CD8-positive, alpha-beta memory T cell (primary cell): ENCODE measurements around the gene PTPRT. TPM values are rescaled to one million over a fixed set of nuclear protein-coding genes. Genes with fewer than 3 reads are reported as not detected.

Experiments
- CTCF ChIA-PET: fragments of 350-600 bp; sonication (Branson Sonifier 250); formaldehyde crosslinking; loops from one replicate; lab custom pipeline; 2021; ENCODE audit warnings: antibody characterized with exemption; lab: Charles Lee
- POLR2A ChIA-PET: fragments of 350-600 bp; sonication (Branson Sonifier 250); formaldehyde crosslinking; loops from one replicate; lab custom pipeline; 2021; ENCODE audit warnings: antibody characterized with exemption; lab: Charles Lee
- DNase-seq, 5 donors: peaks; one replicate each; pipeline versions ENCODE4 v3.0.0 to v3.0.0-alpha.2; 2020 to 2022; ENCODE audit warnings: mixed read lengths in 1 of 5
- H3K27ac ChIP-seq: one replicate; pipeline ENCODE4 v1.7.0; 2013; ENCODE audit warnings: low read depth, mild to moderate bottlenecking, low read length, moderate library complexity
- H3K27me3 ChIP-seq: 2 replicates; pipeline ENCODE4 v1.7.0; 2013; ENCODE audit warnings: low read length, mild to moderate bottlenecking; ENCODE audit not compliant: insufficient read depth, poor library complexity, severe bottlenecking
- H3K36me3 ChIP-seq: 2 replicates; pipeline ENCODE4 v1.7.0; 2013; ENCODE audit warnings: mild to moderate bottlenecking, low read length, moderate library complexity; ENCODE audit not compliant: insufficient read depth
- H3K4me1 ChIP-seq: 2 replicates; pipeline ENCODE4 v1.7.0; 2013; ENCODE audit warnings: mild to moderate bottlenecking, low read length, moderate library complexity; ENCODE audit not compliant: insufficient read depth
- H3K4me3 ChIP-seq: 2 replicates; pipeline ENCODE4 v1.7.0; 2013; ENCODE audit warnings: mild to moderate bottlenecking, low read length
- H3K9me3 ChIP-seq: 2 replicates; pipeline ENCODE4 v1.7.0; 2013; ENCODE audit warnings: mild to moderate bottlenecking, low read length
- H3K27ac Mint-ChIP-seq, 8 donors: one replicate each; pipeline ENCODE4 v1.8.0; 2020 to 2021; ENCODE audit warnings: mixed read lengths in 8 of 8, mild to moderate bottlenecking in 6 of 8, inconsistent platforms in 3 of 8, moderate library complexity in 3 of 8
- H3K27me3 Mint-ChIP-seq, 2 donors: one replicate each; pipeline ENCODE4 v1.8.0; 2020 to 2021; ENCODE audit warnings: mixed read lengths in 2 of 2, mild to moderate bottlenecking in 1 of 2, moderate library complexity in 1 of 2
- H3K36me3 Mint-ChIP-seq, 3 donors: one replicate each; pipeline ENCODE4 v1.8.0; 2020 to 2021; ENCODE audit warnings: mixed read lengths in 3 of 3, inconsistent platforms in 1 of 3, mild to moderate bottlenecking in 1 of 3
- H3K4me1 Mint-ChIP-seq, 3 donors: one replicate each; pipeline ENCODE4 v1.8.0; 2020 to 2021; ENCODE audit warnings: mixed read lengths in 3 of 3, inconsistent platforms in 1 of 3, mild to moderate bottlenecking in 1 of 3
- H3K4me3 Mint-ChIP-seq, 7 donors: one replicate each; pipeline ENCODE4 v1.8.0; 2020 to 2021; ENCODE audit warnings: mixed read lengths in 7 of 7, mild to moderate bottlenecking in 6 of 7, moderate library complexity in 4 of 7, inconsistent platforms in 2 of 7
- H3K9me3 Mint-ChIP-seq, 5 donors: one replicate each; pipeline ENCODE4 v1.8.0; 2020 to 2022; ENCODE audit warnings: mixed read lengths in 5 of 5, mild to moderate bottlenecking in 3 of 5, moderate library complexity in 2 of 5, inconsistent platforms in 1 of 5
- polyA plus RNA-seq: library from polyadenylated mRNA; unstranded; fragments of 300-500 nt; fragmentation: Illumina TruSeq; gene quantifications from one replicate; pipeline ENCODE4 v1.2.3, GENCODE V29; 2021
- total RNA-seq, 2 experiments: library from RNA; stranded (reverse); gene quantifications; one replicate each; pipeline ENCODE4 v1.2.3, GENCODE V29; 2021

The PTPRT gene
- total and polyA plus RNA-seq, 3 experiments from 2014 or later, result not detected

- Histone ChIP-seq H3K4me3 (no peak overlapping the region), H3K9me3 (no peaks in the 10 kb centered on the region), H3K4me1 (no peaks in the 10 kb centered on the region), H3K36me3 (no peaks in the 10 kb centered on the region), H3K27me3 (no peaks in the 10 kb centered on the region), H3K27ac (no peak overlapping the region)
- ChIA-PET POLR2A (no interaction called here), CTCF (no interaction called here)
- H3K4me1 Mint-ChIP-seq, result no peaks in the 10 kb centered on the region
- no peaks in the 10 kb centered on the region for H3K36me3 Mint-ChIP-seq
- peaks cover 0 to 12% (median 9%) of the 10 kb centered on the region in 5 donors for H3K9me3 Mint-ChIP-seq
- peaks cover 3 to 7% of the 10 kb centered on the region in 2 donors for H3K27me3 Mint-ChIP-seq
- no peak overlapping the region for H3K27ac Mint-ChIP-seq
- H3K4me3 Mint-ChIP-seq, result no peak overlapping the region
- no peak for DNase-seq
These were observed 93.4 kb downstream of the PTPRT start for GRCh38 chr20:43096126-43096930.

DNA sequence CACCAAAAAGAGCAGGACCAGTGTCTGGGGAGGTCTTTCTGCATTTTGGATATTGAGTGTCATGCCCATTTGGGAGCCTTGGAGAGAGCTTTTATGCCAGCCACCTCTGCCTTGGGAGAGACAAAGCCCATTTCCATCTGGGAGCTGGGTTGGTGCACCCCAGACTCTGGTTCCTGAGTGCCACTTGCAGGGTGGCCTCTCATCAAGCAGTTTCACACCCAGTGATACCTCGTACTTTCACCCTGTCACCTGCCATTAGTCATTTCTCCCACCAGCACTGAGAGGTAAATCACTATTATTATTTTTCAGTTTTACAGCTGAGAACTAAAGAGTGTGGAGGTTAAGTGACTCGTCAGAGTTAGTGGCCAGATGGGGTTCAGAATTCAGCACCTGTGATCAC lies 94.7 kb downstream of the PTPRT start:
- Mint-ChIP-seq H3K36me3 (no peaks in the 10 kb centered on the region), H3K27ac (no peak overlapping the region), H3K27me3 (peaks cover 3 to 7% of the 10 kb centered on the region in 2 donors), H3K4me1 (no peaks in the 10 kb centered on the region), H3K9me3 (peaks cover 0 to 12% (median 11%) of the 10 kb centered on the region in 5 donors), H3K4me3 (no peak overlapping the region)
- ChIA-PET CTCF (no interaction called here), POLR2A (no interaction called here)
- no peak for DNase-seq
- Histone ChIP-seq H3K4me1 (no peaks in the 10 kb centered on the region), H3K9me3 (no peaks in the 10 kb centered on the region), H3K27ac (no peak overlapping the region), H3K4me3 (no peak overlapping the region), H3K27me3 (no peaks in the 10 kb centered on the region), H3K36me3 (no peaks in the 10 kb centered on the region)

- Mint-ChIP-seq H3K4me1 (no peaks in the 10 kb centered on the region), H3K36me3 (no peaks in the 10 kb centered on the region), H3K9me3 (peaks cover 0 to 12% (median 9%) of the 10 kb centered on the region in 5 donors), H3K27me3 (peaks cover 0 to 3% of the 10 kb centered on the region in 2 donors), H3K4me3 (no peak overlapping the region), H3K27ac (no peak overlapping the region)
- no peaks in the 10 kb centered on the region for H3K9me3 ChIP-seq
- H3K27ac ChIP-seq, result no peak overlapping the region
- H3K27me3 ChIP-seq, result no peaks in the 10 kb centered on the region
- H3K4me3 ChIP-seq, result no peak overlapping the region
- ChIA-PET POLR2A (no interaction called here), CTCF (no interaction called here)
- H3K36me3 ChIP-seq, result no peaks in the 10 kb centered on the region
- H3K4me1 ChIP-seq, result no peaks in the 10 kb centered on the region
- no peak for DNase-seq
These were observed 97.2 kb downstream of the PTPRT start for GRCh38 chr20:43092386-43093088.

- Mint-ChIP-seq H3K4me3 (no peak overlapping the region), H3K27ac (no peak overlapping the region), H3K36me3 (no peaks in the 10 kb centered on the region), H3K27me3 (no peaks in the 10 kb centered on the region), H3K4me1 (no peaks in the 10 kb centered on the region), H3K9me3 (peaks cover 0 to 11% (median 6%) of the 10 kb centered on the region in 5 donors)
- no peak overlapping the region for H3K4me3 ChIP-seq
- no peak for DNase-seq
- ChIA-PET CTCF (no interaction called here), POLR2A (no interaction called here)
- no peaks in the 10 kb centered on the region for H3K36me3 ChIP-seq
- no peaks in the 10 kb centered on the region for H3K4me1 ChIP-seq
- no peaks in the 10 kb centered on the region for H3K27me3 ChIP-seq
- no peak overlapping the region for H3K27ac ChIP-seq
- no peaks in the 10 kb centered on the region for H3K9me3 ChIP-seq
These were observed 121.2 kb downstream of the PTPRT start for GRCh38 chr20:43068482-43068881.

DNA sequence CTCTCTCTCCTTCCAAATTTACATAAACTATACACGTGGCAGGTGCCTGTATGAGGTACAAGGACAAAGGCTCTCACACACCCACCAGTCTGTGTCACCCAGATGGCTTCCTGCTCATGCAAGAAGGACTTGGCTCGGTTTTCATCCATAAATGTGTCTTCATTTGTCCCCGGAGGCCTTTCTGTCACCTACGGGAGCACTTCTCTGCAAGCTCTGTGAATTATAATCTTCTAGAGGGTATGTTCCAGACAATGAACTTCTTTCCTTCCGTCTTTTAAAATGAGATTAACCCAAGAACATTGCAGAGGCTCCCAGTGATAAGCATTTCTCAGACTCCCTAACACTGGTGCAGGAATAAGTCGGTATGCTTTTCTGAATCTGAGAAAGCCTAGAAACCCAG lies 123.6 kb downstream of the PTPRT start:
- Histone ChIP-seq H3K9me3 (no peaks in the 10 kb centered on the region), H3K27ac (no peak overlapping the region), H3K4me1 (no peaks in the 10 kb centered on the region), H3K4me3 (no peak overlapping the region), H3K36me3 (no peaks in the 10 kb centered on the region), H3K27me3 (no peaks in the 10 kb centered on the region)
- H3K9me3 Mint-ChIP-seq, result peaks cover 0 to 11% (median 8%) of the 10 kb centered on the region in 5 donors
- H3K27ac Mint-ChIP-seq, result no peak overlapping the region
- POLR2A ChIA-PET, result no interaction called here
- CTCF ChIA-PET, result no interaction called here
- peaks cover 0 to 1% of the 10 kb centered on the region in 2 donors for H3K27me3 Mint-ChIP-seq
- no peaks in the 10 kb centered on the region for H3K4me1 Mint-ChIP-seq
- DNase-seq, result no peak
- no peaks in the 10 kb centered on the region for H3K36me3 Mint-ChIP-seq
- H3K4me3 Mint-ChIP-seq, result no peak overlapping the region

DNA sequence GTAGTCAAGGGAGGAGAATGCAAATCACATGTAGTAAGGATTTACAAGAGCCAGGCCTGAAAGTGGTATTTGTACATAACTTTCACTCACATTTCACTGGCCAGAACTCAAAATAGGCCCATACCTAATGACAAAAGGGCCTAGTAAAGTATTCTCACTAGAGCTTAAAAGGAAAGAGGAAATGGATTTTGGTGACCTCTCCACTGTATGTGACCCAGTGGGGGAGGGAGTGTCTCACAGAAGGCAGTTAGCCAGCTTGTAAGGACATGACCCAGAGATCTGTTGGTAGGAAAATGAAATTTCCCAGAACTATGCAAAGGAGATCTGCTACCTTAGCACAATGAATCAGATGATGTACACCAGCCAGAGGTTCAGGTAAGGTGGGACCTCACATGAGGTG lies 124.4 kb downstream of the PTPRT start:
- no peaks in the 10 kb centered on the region for H3K27me3 ChIP-seq
- Mint-ChIP-seq H3K27ac (no peak overlapping the region), H3K4me1 (no peaks in the 10 kb centered on the region), H3K4me3 (no peak overlapping the region), H3K9me3 (peaks cover 0 to 11% (median 8%) of the 10 kb centered on the region in 5 donors), H3K27me3 (peaks cover 0 to 1% of the 10 kb centered on the region in 2 donors), H3K36me3 (no peaks in the 10 kb centered on the region)
- H3K27ac ChIP-seq, result no peak overlapping the region
- H3K9me3 ChIP-seq, result no peaks in the 10 kb centered on the region
- H3K36me3 ChIP-seq, result no peaks in the 10 kb centered on the region
- no peaks in the 10 kb centered on the region for H3K4me1 ChIP-seq
- CTCF ChIA-PET, result no interaction called here
- H3K4me3 ChIP-seq, result no peak overlapping the region
- POLR2A ChIA-PET, result no interaction called here
- no peak for DNase-seq

DNA sequence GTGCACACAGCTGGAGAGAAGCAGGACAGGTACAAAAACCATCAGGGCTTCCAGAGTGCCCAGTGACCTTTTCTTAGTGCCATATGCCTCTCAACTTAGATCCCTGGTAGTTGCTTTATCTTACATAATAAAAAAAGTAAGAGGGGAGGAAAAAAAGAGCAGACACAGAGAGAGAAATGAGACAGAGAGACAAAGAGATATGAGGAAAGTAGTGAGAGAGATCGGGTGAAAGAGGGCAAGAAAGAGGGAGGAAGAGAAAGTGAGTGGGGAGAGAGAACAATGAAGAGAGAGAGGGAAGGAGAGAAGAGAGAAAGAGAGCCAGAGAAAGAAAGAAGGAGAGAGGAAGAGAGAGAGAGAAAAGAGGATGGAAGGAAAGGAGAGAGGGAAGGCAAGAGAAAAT lies 131.6 kb downstream of the PTPRT start:
- Histone ChIP-seq H3K27ac (no peak overlapping the region), H3K4me1 (no peaks in the 10 kb centered on the region), H3K27me3 (no peaks in the 10 kb centered on the region), H3K36me3 (no peaks in the 10 kb centered on the region), H3K9me3 (no peaks in the 10 kb centered on the region), H3K4me3 (no peak overlapping the region)
- no peaks in the 10 kb centered on the region for H3K4me1 Mint-ChIP-seq
- H3K27me3 Mint-ChIP-seq, result peaks cover 0 to 1% of the 10 kb centered on the region in 2 donors
- H3K27ac Mint-ChIP-seq, result no peak overlapping the region
- H3K9me3 Mint-ChIP-seq, result peaks cover 0 to 6% (median 2%) of the 10 kb centered on the region in 5 donors
- H3K4me3 Mint-ChIP-seq, result no peak overlapping the region
- no peak for DNase-seq
- H3K36me3 Mint-ChIP-seq, result no peaks in the 10 kb centered on the region
- POLR2A ChIA-PET, result no interaction called here
- CTCF ChIA-PET, result no interaction called here

- no peaks in the 10 kb centered on the region for H3K36me3 Mint-ChIP-seq
These were observed 132.4 kb downstream of the PTPRT start for GRCh38 chr20:43057317-43057716.

More at GRCh38 chr20:43057317-43057716, 132.4 kb downstream of the PTPRT start:
- H3K9me3 ChIP-seq, result no peaks in the 10 kb centered on the region
- no peaks in the 10 kb centered on the region for H3K36me3 ChIP-seq
- no peak overlapping the region for H3K27ac ChIP-seq
- no peak for DNase-seq
- Mint-ChIP-seq H3K4me1 (no peaks in the 10 kb centered on the region), H3K27me3 (peaks cover 0 to 1% of the 10 kb centered on the region in 2 donors), H3K9me3 (peaks cover 0 to 6% (median 2%) of the 10 kb centered on the region in 5 donors), H3K4me3 (no peak overlapping the region), H3K27ac (no peak overlapping the region)
- ChIA-PET POLR2A (no interaction called here), CTCF (no interaction called here)
- H3K4me3 ChIP-seq, result no peak overlapping the region
- no peaks in the 10 kb centered on the region for H3K27me3 ChIP-seq
- no peaks in the 10 kb centered on the region for H3K4me1 ChIP-seq
